ENCODE results near the gene PDE11A.

DNA sequence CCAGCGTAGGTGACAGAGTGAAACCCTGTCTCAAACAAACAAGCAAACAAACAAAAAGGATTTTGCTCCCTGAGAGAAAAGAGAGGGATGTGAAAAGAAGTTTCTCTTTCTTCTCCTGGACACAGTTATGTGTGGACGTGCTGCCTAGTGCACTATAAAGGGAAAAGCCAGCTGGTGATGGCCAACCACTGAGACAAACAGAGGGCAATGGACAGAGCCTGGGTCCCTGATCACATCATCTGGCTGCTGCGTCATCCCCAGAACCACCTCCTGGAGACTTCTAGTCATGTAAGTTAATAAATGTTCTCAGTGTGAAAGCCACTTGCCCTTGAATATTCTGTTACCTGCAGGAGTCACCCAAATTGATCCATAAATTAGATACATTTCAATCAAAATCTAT, 184.9 kb downstream of the PDE11A start:
- TF ChIP-seq POLR2A (IDR thresholded peaks at IDR 0.05): no peak
- TF ChIP-seq, protein P1, sequence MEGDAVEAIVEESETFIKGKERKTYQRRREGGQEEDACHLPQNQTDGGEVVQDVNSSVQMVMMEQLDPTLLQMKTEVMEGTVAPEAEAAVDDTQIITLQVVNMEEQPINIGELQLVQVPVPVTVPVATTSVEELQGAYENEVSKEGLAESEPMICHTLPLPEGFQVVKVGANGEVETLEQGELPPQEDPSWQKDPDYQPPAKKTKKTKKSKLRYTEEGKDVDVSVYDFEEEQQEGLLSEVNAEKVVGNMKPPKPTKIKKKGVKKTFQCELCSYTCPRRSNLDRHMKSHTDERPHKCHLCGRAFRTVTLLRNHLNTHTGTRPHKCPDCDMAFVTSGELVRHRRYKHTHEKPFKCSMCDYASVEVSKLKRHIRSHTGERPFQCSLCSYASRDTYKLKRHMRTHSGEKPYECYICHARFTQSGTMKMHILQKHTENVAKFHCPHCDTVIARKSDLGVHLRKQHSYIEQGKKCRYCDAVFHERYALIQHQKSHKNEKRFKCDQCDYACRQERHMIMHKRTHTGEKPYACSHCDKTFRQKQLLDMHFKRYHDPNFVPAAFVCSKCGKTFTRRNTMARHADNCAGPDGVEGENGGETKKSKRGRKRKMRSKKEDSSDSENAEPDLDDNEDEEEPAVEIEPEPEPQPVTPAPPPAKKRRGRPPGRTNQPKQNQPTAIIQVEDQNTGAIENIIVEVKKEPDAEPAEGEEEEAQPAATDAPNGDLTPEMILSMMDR (IDR thresholded peaks at IDR 0.05): no peak

Data from uterus (tissue), 2 donors.